Islet of Langerhans (tissue), 1 donor: ENCODE data around the gene MAGI1.
"Not testable (repeated sequence)": the region's sequence is repeated elsewhere in the genome, so short reads cannot be mapped to it uniquely, and the experiment has no call there.

Source experiments
- FAIRE-seq: peaks from one replicate; lab custom pipeline; 2011; peaks lifted over from hg19 to GRCh38; lab: Jason Lieb, UNC

Gene MAGI1

DNA sequence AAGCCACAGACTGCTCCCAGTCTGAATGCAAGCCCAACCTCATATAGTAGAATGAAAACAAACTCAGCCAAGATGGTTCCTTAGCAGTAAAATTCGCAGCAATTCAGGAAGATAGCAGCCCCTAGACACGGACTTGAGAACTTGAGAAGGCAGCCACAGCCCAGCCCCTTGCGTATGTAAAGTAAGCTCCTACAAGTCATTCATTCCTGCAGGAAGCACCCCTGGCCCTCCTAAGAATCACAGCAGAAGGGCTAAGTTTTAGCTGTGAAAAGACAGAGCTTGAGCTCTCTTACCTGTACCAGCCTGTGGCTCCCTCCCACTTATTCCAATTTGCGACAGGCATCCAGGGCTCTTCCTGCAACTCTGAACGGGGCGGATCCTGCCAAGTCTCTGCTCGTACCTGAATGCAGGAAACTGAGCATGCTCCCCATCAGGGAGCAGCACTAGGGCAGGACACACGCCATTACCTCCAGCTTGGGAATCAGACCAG is 136.4 kb downstream of the MAGI1 start:
- FAIRE-seq, result no peak

DNA sequence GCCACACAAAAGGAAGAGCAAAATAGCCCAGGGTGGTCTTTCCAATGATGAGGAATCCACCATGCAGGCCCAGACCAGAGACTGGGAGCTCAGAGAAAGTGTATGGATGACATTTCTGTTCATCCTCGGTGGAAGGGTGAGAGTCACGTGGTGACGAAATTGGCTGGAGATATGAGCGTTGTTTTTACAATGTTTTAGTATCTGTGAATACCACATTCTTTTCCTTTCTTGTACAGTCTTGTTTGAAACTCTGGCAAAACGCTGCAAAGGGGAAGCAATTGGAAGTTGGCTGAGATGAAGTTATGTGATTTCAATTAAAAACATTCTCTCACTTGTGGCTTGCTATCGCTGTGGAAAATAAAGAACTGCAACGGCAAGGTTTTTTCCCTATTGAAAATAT is 137.5 kb downstream of the MAGI1 start:
- FAIRE-seq, result no peak

DNA sequence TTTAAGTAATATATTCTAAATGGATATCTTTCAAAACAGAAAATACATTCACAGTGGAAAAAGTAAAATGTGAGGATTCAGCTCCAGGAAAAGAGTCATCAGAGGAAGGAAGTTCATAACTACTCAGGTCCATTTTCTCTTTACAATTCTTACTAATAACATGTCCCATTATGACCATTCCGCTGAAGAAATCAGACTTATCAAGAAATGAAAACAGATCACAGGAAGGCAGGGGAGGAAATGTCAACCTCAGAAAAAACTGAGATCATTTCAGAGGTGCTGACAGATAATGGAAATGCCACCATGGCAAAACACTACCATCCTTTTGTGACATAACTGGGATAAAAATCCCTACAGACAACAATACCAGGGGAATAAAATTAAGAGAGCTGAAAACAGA is 139.5 kb downstream of the MAGI1 start:
- FAIRE-seq, result no peak

DNA sequence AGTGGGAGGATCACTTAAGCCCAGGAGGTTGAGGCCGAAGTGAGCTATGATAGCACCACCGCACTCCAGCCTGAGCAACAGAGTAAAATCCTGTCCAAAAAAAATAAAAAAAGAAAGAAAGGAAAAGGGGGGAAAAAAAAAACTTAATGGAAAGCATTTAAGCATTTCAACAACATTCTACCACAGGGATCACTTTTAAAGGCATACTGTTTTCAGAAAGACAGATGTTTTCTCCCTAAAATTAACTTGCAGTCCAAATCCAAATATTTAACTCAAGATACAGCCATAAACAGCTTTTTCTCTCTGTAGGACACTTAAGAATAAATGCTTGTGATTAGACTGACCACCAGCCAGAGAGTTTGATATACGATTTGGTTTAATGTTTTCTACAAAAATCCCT is 141.0 kb downstream of the MAGI1 start:
- no peak for FAIRE-seq

DNA sequence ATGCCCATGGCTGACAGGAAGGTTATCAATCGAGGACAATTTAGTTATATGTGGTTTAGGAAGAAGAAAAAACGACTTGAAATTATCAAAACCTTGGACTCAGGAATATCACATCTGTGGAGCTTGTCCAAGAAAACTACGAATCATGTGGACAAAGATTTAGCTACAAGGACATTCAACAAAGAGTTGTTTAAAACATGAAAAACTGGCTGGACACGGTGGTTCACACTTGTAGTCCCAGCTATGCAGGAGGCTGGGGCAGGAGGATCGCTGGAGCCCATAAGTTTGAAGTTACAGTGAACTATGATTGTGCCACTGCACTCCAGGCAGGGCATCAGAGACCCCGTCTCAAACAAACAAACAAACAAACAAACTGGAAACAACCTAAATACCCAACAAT is 142.4 kb downstream of the MAGI1 start:
- no peak for FAIRE-seq

DNA sequence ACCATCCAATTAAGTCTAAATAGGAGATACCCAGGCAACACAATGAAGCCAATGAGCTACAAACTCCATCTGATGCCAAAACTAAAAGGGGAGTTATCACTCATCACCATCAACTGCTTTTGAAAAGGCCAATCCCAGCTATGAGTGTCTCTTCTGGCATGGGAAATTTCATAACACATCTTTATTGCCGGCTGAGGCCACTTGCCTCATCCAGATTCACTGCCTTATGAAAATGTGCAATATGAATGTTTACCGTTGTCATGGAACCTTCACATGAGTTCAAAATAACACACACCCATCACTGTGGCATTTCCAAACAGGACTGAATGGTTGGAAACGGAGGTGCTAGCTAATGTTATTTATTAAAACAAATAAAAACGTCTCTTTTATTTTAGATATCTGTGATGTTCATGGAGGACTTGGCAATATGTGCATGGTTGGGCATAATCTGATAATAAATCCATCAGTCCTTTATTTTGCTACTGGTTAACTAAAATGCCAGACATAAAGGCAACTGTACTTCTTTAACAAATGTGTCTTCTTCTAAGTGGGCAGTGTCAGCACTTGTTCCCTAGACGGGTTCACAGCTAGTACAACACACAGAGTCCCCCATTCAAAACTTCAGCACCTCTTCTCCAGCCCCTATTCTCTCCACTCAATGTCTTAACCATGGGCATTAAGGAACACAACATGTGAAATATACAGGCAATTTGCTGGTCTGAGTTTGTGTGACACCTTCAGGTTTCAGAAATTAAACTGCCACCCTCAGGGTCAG is 143.9 kb downstream of the MAGI1 start:
- FAIRE-seq, result peak; percentile 82

DNA sequence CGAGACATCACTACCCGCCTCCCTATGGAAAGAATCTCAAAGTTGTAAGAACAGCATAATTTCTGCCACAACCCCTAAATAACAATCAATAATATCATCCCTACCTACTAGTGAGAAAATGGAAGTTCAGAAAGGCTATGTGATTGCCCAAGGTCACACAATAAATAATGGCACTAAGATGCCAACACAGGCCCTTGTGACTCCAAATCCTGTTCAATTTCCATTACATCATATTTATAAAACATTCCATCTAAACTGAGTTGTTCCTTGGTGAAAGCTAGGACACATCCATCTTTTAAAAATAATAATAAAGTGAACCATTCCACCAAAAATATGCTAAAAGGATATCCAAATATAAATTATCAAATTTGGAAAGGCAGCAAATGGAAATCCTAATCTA is 144.6 kb downstream of the MAGI1 start:
- no peak for FAIRE-seq

DNA sequence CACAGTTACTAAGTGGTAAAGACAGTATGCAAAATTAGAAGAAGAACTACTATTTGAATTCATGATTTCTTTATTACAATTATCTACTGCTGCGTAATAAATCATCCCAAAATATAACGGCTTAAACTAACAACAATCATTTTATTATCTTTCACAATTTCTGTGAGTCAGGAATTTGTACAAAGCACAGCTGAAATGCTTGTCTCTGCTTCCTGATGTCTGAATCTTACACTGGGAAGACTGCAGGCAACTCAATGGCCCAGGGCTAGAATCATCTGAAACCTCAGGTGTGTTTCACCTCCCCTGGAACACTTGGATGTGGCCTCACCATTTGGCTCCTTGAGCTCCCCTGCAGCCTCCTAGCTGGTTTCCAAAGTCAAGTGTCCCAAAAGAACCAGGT is 145.1 kb downstream of the MAGI1 start:
- peak; percentile 13 for FAIRE-seq

DNA sequence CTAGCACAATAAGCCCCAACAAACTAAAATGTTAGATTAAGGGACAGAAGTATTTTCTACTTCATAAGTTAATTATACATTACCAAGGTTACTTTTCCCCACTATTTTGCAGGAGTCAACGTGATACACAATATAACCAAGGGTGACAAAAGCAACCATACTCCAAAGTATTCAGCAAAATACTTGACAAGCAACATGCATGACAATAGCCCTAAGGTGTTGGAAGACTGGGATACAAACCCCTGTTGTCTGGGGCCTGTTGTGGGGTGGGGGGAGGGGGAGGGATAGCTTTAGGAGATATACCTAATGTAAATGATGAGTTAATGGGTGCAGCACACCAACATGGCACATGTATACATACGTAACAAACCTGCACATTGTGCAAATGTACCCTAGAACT is 147.2 kb downstream of the MAGI1 start:
- not testable (repeated sequence) for FAIRE-seq

DNA sequence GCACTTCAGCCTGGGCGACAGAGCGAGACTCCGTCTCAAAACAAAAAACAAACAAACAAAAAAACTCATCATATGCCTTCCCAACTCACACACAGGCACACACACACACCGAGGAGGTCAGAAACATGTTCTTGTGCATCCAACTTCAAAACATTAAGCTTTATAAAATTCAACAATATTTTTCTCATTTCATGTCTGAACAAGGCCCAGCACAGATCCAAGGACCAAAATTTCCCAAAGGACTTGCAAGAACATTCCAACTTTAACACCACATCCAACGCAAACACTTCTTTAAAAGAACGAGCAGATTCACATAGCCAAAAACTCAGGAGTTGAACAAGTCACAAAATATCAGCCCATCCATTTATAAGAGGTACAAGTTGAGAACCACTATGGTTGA is 148.4 kb downstream of the MAGI1 start:
- FAIRE-seq, result no peak

DNA sequence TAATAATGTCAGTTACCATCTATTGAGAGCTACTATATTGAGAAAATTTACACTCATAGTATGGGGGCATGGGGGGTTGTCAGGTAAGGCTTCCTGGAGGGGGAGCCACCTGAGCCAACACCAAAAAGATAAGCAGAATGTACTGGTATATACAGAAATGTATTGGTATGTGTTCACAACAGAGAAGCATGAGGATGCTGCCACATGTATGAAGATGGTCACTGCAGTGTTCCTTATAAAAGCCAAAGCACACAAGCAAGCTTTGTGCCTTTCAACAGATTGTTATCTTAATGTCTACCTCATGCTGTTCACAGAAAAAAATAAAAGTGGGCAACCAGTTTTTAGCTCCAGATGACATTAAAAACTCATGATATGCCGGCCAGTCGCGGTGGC is 149.0 kb downstream of the MAGI1 start:
- FAIRE-seq, result no peak

DNA sequence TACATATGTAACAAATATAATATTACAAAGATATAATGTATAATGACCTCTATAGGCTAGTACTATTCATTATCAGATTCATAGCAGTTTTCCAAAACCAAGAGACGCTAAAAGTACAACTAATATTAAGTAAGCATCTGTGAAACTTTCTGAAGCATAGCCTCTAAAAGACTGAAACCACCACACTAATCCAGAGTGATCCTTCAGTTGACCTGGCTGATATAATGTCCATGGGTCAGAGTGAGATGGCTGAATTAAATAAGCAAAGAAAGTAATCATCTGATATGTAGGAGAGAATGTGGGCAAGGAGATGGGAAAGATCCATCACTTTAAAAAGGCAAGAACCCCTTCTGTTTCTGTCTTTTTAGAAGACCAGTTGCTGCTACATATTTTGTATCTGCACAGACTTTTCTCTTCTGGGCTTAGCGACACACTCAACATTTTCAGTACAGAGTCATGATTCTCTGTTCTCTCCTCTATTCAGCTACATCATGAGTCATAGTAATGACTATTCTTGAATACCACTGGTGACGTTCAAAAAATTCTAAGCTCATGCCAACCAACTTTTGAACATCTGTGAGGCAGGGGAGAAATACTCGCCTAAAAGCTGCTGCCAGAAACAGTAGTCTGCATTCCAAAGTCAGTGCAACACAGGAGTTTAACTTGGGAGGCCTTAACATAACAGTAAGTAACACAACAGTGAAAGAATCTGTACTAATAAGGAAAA is 149.6 kb downstream of the MAGI1 start:
- FAIRE-seq, result peak; percentile 88

DNA sequence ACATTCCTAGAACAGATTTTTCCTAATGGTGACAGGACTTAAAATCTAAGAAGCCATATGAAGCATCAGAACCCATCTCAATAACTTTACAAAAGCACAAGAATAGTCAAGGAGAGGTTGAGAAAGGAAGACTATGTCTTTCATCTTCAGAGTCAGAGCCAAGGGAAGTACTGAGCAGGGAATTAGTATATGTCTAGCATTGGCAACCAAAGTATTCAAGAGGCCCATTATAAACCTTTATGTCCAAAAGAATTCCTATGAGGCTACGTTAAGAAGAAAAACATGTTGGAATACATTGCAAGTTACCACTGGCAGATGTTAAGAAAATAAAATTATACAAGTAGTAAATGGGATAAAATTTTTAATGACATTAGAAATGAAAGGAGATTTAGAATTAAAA is 150.5 kb downstream of the MAGI1 start:
- FAIRE-seq, result no peak

DNA sequence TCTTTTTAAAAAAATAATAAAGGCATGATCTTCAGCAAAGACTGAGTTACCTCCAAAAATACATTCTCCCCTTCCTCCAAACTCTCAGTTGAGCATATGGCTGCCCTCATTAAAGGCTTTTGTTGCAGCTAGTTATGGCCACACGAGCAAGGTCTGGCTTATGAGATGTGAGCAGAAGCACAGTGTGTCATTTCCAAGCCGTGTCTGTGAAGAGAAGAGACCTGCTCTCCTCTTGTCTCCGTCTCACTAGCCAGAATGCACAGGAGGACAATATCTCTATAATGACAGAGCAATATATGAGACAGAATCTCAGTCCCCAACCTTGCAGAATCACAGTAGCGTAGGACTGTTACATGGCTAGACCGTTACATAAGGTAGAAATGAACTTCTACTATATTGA is 152.3 kb downstream of the MAGI1 start:
- FAIRE-seq, result no peak

DNA sequence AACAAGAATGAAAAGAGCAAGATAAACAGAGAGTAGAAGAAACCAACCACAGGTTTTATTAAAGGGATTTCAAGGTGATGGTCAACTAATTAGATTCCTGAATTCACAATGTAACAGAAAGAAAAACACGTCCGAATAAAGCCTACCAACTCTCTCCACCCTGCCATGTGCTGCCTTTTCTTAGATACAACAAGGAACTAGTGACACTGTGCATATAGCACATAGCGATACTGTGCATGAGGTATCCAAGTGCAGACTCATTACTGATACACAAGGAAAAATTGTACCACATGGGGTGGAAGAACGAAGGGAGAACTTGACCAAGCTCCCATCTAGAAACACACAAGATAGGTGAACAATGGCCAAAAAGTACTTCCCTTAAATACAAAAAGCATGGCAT is 154.6 kb downstream of the MAGI1 start:
- FAIRE-seq, result no peak

DNA sequence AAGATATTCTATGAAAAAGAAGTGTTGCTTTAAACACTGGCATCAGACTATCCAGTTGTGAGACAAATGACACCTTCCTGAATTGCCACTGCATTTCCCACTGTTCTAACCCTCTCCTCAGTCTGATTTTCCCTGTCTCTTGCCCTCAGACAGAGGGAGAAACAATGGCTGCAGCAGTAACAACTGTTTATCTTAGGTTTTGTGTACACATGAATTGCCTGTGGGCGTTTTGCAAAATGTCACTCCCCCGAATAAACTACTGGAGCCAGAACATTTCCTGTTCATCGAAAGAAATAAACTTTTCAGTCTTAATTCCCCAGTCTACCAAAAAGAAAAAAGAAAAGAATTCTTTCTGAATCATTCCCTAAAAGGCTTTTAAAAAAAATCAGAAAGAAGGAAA is 155.1 kb downstream of the MAGI1 start:
- no peak for FAIRE-seq

DNA sequence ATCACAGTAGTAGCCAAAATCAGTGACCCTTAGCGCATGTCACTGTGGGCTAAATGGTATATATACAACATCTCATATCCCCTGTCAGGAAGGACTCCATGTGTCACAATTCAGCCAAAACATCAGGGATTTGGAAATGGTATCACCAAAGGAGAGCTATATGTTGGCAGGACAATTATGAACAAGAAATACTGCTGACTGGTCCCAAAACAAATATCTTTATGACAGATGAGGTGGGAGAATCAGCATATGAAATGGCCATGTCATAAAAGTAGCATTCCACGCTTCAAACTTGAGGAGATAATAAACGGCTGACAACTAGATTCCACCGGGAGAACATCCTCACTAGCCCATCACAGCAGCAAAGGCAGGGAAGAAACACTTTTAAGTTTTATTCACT is 158.4 kb downstream of the MAGI1 start:
- FAIRE-seq, result no peak

DNA sequence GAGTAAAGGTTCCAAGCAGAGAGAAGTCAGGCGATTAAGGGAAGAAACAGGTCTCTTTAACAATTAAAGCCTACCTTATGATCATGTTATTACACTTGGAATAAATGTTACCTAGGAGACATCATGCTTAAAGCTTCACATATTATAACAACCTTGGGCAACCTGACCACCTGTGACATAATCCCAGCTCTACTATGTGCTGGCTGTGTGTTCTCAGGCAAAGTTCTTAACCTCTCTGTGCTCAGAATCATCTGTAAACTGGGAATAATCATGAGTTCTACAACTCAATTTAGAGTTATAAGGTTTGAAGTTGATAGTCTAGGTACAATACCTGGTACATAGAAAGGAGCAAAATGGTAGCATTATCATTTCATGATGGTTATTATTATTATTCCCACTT is 159.3 kb downstream of the MAGI1 start:
- peak; percentile 24 for FAIRE-seq

DNA sequence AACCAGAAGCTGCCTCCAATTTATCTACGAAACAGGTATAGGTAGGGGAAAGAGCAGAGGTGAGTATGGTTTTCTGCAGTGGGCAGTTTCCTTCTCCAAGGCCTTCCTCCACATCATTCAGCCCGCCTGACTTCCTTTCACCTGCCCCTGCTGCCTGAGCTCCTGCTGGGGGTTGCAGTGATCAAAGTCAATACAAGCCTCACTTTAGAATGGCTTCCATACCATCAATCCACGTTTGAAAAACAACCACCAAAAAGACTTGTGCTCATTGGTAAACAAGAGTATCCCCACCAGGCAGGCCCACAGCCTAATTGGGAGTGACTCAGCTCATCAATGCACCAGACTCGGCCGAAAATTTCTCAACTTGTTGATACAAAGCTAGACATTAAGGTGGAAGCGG is 159.9 kb downstream of the MAGI1 start:
- FAIRE-seq, result no peak

DNA sequence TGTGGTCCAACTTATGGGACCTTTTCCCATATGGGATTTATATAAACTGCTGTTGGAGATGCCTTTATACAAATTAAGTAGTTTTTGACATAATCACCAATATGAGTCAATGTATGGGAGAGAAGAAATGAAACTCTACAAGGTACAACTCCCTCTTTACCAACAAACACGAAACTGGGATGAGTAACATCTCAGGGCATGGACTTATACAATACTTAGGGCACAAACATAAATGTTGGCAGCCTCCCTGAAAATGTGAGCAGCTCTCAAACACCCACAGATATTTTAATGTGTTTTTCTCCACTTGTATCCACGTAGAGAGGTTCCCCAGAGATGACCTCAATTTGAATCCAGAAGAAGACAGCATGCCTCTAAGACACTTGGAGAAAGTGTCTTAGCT is 161.6 kb downstream of the MAGI1 start:
- no peak for FAIRE-seq

DNA sequence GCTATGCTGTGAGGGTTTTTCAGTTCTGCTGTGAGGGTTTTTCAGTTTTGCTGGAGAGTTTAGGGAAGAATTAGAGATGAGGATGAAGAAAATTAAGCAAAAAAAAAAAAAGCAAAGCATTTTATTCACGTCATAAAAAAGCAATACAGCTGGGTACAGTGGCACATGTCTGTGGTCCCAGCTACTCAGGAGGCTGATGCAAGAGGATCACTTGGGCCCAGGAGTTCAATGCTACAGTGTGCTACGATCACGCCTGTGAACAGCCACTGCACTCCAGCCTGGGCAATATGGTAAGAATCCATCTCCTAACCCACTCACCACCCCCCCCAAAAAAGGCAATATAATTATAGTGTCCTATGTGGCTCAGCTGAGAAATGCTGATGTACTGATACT is 162.7 kb downstream of the MAGI1 start:
- FAIRE-seq, result no peak

DNA sequence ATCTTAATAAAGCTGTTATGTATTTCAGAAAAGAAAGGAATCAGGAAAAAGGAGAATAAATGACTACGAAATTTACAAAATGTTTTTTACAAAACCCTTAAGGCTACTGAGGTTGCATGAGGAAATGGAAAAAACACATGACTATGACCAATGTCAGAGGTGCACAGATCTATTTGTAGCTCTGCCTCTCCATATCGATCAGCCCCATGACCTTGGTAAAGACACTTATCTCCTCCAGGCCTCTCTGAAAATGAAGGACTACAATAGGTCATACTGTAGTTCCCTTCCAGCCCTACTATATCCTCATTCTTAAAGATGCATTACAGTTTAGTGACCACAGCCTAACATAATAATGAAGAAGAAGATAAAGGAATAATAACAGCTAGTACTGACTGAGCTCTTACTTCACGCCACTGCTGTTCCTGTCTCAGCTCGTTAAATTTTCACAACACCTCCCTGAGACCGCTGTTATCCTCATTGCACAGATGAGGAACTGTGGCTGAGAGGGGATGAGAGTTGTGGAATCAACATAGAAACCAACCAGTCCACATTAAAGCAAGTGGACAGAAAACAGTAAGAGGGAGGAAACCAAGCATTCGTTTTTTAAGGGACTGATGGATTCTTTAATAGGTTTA is 163.2 kb downstream of the MAGI1 start:
- peak; percentile 55 for FAIRE-seq

DNA sequence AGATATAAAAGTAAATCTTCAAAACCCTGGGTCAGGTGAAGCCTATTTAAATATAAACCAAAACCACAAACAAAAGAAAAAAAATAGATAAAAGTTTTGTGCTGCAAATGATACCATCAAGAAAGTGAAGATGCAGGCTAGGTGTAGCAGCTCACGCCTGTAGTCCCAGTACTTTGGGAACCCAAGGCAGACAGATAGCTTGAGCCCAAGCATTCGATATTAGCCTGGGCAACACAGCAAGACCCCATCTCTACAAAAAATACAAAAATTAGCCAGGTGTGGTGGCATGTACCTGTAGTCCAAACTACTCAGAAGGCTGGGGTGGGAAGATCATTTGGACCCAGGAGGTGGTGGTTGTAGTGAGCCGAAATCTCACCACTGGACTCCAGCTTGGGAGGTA is 164.8 kb downstream of the MAGI1 start:
- FAIRE-seq, result no peak
